NCI-H2029 treated with DMSO at 0.1 percent for 48 hours (cell line): ENCODE results near the gene TRAF1.
A peak's percentile ranks its signal among the peaks of the same experiment; 100 is the strongest.

Experiments used
- DNase-seq: peaks from one replicate; lab custom pipeline; 2025; lab: John Stamatoyannopoulos, UW

The TRAF1 gene

DNA sequence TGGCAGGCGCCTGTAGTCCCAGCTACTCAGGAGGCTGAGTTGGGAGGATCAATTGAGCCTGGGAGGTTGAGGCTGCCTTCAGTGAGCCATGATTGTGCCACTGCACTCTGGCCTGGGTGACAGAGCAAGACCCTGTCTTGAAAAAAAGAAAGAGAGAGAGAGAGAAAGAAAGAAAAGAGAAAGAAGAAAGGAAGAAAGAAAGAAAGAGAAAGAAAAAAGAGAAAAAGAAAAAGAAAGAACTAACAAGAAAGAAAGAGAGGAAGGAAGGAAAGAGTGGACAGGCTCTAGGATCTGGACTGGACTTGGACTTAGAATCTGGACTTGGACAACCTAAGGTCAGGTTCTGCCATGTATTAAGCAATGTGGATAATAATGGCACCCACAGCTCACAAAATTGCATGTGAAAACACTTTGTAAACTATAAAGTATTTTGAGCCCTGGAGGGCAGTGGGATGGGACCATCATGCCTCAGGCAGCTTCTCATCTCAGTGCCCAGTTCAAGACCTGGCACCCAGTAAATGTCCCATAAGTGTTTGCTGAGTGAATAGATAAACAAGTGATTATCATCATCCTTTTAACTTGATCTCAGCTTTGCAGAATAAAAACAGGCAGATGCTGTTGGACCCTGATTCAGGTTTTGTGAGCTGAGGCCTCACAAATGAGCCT lies 36.9 kb downstream of the TRAF1 start:
- DNase-seq, result peak; percentile 20

DNA sequence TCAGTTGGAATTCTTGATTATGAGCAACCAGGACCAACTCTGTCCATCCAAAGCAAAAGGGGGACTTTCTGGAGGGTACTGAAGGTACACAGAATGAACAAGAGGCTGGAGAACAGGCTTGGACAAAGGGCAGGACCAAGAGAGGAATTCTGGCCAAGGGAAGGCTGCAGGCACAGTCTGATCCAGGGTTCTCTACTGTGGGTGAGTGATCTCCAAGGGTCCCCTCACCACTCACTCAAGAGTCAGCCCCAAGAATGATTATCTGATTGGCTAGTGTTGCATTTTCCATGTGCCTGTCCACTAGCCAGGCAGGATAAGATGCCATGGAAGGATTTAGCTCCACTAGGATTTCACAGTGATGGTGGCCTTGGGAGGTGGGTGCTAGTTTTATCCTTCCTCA lies 38.0 kb downstream of the TRAF1 start:
- DNase-seq, result no peak

DNA sequence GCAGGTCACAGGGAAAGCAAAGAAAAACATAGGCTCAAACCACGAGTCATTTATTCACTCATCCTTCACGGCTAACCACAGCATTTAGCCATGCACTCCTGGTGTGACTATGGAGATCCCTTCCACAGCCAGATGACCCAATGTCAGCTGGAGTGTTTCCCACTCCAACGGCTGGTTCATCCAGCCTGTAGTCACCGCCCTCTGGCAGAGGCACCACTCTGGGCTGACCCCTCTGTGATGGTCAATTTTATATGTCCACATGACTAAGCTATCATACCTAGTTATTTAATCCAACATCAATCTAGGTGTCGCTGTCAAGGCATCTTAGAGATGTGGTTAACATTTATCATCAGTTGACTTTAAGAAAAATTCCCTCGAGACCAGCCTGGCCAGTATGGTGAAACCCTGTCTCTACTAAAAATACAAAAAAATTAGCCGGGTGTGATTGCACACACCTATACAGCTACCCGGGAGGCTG lies 40.1 kb downstream of the TRAF1 start:
- no peak for DNase-seq

DNA sequence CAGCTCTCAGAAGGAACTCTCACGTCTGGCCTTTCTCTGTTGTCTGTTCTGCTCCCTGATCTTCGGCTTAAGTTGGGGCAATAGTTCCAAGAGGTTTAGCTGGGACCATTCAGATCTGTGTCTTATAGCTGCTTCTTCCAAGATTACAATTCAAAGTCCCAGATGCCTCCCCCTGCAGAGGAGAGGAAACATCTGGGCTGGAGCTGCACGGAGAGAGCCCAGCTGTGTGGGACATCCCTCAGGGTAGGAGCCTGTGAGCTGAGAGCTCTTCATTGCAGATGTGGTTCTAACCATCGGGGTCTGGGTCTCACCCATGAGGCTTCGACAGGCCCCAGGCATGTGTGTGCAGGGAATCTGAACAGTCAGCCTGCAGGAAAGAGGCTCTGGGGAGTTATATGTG lies 40.6 kb downstream of the TRAF1 start:
- no peak for DNase-seq

DNA sequence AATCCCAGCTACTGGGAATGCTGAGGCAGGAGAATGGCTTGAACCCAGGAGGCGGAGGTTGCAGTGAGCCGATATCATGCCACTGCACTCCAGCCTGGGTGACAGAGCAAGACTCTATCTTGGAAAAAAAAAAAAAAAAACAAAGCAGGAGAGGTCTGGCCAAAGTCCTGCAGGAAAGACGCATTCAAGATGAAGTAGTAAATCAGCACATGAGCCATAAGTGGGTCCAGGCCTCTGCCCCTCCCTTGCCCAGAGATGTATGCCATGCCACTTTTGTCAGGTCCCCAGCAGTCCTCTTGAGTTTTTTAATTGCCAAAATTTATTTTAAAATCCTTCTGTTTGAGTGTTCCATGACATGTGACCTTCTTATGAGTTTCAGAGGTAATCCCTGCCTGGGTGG lies 41.1 kb downstream of the TRAF1 start:
- no peak for DNase-seq

DNA sequence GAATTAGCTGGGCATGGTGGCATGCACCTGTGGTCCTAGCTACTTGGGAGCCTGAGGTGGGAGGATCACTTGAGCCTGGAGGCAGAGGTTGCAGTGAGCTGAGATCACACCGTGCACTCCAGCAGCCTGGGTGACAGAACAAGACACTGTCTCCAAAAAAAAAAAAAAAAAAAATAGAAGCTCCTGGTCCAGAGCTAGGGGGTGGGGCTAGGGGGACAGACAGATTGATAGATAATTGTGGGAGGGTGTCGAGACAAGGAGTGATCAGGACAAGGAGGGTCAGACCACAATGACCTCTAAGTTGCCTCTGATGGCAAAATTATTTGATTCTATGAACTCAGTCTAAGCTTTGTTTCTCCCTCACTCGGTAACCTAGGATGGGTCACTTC lies 43.0 kb downstream of the TRAF1 start:
- no peak for DNase-seq

DNA sequence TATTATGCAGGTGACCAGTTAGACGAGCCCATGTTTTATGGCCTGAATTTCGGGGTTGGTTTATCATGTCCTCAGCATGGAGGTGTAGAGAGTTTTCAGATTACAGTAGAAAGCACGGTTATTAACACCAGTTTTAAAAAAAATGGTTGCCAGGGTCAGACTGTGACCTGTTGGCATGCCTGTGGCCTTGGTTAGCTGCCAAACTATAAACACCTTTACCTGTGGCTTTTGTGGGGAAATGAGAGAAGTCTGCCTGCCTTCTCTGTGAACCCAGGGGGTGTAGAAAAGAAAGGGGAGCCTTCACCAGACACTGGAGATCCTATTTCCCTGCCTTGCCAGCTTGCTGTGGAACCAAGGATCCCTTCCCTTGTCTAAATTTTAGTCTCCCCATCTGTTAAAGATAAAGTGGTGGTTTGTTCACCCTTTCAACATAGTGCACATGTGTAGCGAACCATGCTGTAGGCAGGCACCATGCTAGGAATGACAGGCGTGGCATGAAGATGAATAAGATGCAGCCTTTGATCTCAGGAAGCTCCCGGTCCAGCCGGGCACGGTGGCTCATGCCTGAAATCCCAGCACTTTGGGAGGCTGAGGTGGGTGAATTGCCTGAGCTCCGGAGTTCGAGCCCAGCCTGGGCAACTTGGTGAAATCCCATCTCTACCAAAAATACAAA lies 43.5 kb downstream of the TRAF1 start:
- no peak for DNase-seq

DNA sequence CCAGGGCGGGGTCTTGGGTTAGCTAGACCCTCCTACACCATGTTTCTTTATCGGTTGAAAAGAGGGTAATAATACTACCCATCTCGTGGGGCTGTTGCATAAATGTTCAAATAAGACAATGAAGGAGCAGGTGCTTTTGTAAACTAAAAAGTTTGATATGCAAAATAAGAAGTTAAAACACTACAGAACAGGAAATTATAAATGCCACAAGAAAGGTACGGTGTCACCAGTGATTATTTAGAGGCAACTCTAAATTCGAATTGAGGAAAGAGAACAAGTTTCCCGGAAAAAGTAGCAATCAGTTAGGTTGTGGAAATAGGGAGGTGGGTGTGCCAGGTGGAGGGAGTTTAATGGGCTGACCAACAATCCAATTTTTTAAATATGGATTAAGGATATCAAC lies 47.1 kb downstream of the TRAF1 start:
- no peak for DNase-seq

DNA sequence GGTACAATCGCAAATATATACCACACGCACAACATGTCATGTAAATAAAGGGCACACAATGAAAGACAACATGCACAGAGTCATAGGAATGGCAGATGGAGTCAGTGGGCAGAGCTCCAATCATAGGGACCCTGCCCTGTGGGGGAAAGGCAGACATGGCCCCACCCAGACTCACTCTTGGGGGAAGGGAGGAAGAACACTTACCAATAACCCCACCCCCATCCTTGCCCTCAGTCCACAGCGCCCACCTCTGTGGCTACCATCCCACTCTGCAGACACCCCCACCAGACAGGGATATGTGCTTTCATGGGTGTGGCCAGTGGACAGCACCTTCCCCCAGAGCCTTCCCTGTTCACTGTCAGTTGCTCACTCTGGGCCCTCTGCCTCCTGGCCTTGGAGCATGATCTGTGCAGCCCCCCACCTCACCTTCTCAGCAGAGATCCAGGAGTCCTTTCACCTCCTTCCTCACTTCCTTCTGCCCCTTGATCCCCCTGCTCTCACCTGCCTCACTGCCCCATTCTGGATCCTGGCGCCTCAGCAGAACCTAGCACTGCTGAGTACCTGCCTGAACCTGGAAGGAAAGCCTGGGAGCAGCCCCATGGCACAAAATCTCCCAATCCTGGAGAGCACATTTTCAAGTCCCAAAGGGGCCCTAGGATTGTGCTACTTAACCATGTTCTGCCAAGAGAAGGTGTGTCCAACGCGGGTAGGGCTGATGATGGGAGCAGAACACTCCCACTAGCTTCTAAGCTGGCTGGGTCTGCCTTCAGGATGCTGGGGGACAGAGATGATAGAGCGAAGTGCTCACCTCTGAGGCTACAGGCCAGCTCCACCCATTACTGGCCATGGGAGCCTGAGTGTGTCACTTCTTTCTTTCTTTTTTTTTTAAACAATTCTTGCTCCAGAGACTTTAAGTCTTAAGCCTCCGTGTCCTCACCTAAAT lies 48.1 kb downstream of the TRAF1 start:
- peak; percentile 35 for DNase-seq

DNA sequence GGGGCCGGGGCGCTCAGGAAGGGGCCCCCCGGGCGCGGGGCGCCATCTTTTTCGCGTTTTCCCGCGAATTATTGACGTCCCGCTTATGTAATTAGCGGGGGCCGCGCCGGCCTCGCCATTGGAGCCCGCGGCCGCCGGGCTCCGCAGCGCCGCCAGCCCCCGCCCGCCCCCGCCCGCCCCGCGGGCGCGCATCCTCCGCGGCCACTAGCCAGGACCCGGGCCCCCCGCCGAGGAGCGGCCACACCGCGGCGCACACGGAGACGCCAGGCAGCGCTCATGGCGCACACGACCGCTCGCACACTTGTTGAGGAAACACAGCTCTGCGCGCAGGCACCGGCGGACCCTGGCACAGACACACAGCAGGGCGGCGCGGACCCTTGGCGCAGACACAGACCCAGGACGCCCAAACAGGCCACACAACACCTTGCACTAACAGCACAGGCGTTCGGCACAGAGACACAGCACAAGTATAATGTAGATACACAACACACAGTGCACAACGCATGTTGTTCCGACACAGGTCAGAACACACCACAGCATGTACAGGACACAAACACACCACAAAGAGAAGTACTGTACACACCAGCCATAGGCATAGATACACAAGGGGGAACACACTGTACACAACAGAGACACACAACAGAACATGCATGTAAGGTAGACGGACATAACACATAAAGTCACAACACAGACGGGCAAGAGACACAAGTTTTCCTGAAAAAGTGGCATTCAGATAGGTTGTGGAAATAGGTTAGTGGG lies 49.1 kb downstream of the TRAF1 start:
- DNase-seq, result peak; percentile 59

DNA sequence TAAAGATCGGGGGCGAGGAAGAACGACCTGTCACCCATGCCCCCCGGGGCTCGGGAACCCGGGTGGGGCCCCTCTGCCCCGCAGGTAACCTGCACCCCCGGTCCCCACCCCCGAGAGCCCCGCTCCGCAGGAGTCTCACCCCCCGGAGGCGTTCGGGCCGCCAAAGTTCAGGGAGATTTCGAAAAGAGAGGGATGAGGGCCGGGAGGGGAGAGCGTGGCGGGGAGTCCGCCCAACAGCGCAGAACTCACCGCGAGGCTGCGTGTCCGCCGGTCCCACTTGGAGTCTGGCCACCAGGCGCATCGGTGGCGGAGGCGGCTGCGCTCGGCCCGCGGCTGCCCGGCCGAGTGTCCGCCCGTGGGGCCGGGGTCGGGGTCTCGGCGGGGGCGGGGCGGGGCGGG lies 49.8 kb downstream of the TRAF1 start, which contains the start of gene PHF19:
Gene PHF19, minus strand, starts transcription at position 347 of the 399 bp plus-strand sequence. CDS start 2,447 bp downstream, outside the sequence.
- DNase-seq, result no peak

DNA sequence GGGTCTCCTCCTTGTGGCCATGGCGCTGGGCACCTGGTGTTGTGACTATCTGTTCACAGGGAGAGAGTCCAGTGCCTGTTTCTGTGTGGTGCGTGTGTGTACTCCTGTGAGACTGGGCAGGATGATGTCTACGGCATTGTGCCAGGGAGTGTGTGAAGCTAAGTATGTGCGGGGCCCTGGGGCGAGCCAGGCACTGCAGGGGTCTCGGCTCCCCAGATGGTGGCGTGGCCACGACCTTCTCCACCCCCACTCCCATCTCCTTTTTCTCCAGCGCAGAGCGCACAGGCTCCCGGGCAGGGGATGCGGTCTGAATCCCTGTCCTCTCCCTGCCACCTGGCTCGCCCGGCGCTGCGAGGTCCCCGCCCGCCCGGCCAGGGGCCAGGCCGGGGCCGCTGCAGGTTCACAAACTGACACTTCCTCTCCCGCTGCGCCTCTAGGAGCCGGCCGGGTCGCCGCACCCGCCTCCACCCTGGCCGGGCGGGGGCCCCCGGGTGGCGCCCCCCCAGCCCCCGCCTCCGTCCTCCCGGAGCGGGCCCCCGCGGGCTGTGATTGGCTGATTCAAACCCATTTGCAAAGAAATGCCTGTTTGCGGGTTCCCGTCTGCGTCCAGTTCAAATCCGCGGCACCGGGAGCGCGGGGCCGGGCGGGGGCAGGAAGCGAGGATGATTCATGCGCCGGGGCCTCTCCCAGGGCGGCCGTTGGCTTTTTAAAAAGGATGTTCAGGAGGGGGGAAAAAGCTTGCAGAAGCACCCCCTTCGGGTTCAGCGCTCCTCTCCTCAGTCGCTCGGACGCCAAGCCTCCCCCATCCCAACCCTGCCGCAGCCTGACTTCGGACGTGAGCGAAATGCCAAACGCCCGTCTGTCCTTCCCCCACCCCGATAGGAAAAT lies 50.4 kb downstream of the TRAF1 start:
- DNase-seq, result peak; percentile 59

DNA sequence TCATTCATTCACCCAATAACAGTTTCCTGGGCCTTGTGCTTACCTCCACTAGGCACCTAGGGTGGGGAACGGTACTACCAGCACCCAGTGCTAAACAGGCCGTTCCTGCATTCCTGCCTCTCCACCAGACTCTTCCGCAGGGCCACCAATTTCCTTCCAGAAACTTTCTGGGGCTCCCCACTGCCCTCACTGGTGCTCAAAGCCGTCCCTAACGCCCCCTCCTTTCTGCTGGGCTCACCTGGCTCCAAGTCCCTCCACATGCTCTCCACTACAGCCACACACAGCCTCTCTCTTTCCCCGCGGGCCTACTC lies 51.0 kb downstream of the TRAF1 start:
- DNase-seq, result no peak

DNA sequence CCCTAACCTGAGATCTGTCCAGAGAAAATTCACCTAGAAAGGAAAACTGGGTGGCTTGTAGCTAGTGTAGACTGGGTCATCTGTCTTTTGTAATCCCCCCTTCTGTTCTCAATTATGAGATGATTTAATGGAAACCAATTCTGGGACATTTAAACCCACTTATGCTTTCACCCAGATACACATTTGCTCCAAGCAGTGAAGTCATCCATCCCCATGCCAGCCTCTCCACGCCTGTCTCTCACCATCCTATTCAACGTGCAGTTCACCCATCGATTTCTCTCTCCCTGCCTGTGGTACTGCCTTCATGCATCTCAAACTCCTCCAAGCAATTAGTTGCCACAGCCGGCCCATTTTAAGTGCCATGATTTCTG lies 51.4 kb downstream of the TRAF1 start:
- no peak for DNase-seq

DNA sequence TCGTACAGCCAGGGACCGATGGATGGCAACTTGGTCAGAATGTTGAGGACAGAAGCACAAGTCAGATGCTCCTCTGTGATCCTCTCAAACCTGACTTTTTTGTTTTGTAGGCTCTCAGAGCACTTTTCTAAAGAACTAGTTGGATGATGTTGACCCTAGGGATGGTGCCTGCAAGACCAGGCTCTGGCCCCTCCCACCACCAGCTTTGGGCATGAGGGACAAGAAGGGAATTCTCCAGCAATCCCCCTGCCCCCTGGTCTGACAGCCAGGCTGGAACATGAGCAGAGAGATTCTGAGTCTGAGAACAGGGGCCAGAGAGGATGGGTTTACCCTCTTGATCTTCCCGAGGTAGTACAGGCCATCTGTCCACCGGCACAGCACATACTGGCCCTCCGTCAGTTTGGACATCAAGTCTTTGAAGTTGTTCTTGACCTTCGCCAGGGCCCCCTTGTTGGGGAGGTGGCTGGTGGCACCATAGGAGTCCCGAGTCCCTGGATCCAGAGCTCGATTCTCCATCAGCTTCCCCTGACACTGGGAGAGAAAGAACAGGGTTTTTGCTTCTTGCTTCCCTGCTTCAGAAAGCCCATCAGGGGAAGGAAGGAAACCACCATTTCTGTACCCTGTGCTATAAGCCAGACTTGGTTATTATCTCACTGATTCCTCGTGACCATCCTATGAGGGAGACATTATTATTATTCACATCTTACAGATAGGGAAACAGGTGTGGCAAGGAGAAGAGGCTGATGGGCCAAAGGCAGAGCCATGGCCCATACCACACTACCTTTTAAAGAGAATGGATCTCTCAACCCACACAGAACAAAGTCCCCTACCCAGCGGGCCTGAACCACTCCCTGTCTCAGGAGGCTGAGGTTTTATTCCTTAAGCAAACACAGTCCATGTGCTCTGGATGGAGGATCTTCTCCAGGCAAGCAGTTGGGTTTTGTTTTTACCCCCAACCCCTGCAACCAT lies 52.1 kb downstream of the TRAF1 start:
- no peak for DNase-seq

DNA sequence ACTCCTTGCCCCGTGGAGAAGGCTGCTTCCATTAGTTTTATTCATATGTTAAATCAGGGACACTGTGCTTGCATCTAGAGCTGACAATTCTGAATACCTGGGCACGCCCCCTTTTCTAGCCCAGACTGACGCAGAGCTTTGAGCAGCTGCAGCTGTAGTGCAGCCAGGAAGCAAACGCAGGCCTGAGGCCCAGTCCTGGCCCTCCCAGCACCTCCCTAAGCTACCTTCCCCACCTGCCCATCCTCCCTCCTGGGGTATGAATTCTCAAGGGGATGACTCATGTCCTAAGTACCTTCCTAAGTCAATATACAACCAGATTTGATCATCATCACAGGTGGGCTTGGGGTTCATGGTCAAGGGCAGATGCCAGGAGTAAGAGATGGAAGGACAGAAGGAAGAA lies 53.1 kb downstream of the TRAF1 start:
- peak; percentile 50 for DNase-seq

DNA sequence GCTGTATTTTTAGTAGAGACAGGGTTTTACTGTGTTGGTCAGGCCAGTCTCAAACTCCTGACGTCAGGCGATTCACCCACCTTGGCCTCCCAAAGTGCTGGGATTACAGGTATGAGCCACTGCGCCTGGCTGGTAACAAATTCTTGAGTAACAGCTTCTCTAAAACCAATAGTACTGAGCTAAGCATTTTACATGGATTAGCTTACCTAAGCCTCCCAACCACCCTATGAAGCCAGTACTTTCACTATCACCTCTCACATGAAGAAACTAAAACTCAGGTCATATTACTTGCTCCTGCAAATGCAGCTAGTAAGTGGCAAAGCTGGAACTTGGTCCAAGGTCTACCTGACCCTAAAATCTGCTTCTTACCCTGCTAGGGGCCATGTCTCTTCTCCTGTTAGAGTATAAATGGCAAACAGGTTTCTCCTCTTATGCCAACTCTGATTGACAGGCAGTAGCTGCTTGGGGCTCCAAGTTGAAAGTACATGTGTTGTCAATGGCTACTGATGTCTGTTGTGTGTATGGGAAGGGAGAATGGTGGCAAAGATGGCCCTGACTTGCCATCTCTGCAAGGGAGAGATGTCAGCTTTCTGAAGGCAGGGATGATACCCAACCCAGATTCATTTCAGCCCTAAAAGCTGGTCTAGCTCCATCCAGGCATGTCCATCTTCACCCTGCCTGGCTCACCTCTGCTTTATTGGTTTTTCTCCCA lies 53.6 kb downstream of the TRAF1 start:
- DNase-seq, result no peak

DNA sequence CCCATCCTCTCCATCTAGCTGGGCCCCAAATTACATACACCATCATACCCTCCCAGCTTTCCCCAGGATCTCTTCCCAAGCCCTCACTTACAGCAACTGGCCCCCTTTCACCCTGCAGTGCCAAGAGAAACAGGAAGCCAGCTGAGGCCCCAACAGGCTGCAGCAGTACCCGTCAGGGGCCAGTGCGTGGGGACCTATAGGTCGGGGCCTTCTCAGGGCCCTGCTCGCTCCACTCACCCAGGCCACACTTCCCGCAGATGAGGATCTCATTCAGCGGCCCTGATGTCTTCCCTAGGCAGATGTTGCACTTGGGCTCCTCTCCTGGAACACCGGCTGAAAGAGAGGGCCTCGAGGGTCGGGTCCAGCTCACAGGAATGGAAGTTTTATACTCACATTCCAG lies 56.4 kb downstream of the TRAF1 start:
- no peak for DNase-seq

DNA sequence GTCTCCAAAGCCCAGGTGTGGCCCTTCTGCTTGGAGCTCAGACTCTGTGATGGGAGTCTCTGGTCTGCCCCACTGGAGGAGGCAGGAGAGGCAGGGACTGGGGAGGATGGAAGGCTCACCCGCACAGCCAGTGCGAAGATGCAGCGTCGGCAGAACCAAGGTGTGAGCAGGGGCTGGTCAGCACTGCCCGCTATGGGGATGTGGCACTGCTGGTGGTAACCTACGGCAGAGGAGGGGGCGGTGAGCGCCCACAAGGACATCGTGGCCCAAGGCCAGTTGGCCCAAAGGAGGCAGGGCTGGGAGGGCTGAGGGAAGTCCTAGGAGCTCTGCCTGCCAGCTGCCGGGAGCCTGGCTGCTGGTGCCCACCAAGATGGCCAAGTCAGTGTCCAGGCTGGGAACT lies 56.9 kb downstream of the TRAF1 start:
- DNase-seq, result no peak
